Mesenchymal stem cell (in vitro differentiated cells and primary cell): Measurements from ENCODE around the gene BTN2A1. TPM values are rescaled to one million over a fixed set of nuclear protein-coding genes. Genes with fewer than 3 reads are reported as not detected.

Experiments
- DNase-seq: peaks from one replicate; pipeline ENCODE4 v3.0.0-alpha.2; 2013
- H2AFZ ChIP-seq: one replicate; pipeline ENCODE4 v1.6.1; 2013; ENCODE audit warnings: low read depth, mild to moderate bottlenecking, control low read depth, inconsistent platforms, low read length, moderate library complexity
- H2AK5ac ChIP-seq: 2 replicates; pipeline ENCODE4 v1.6.1; 2013; ENCODE audit warnings: low read length, moderate library complexity, mild to moderate bottlenecking, inconsistent platforms; ENCODE audit not compliant: severe bottlenecking
- H2BK120ac ChIP-seq: one replicate; pipeline ENCODE4 v1.6.1; 2013; ENCODE audit warnings: low read depth, mild to moderate bottlenecking, inconsistent platforms, low read length, moderate library complexity
- H2BK12ac ChIP-seq, 2 experiments: one replicate each; pipeline ENCODE4 v1.6.1; 2013; ENCODE audit warnings: inconsistent platforms in 2 of 2, low read length in 2 of 2, mild to moderate bottlenecking in 2 of 2, moderate library complexity in 2 of 2, control low read depth in 1 of 2
- H2BK15ac ChIP-seq: one replicate; pipeline ENCODE4 v1.6.1; 2013; ENCODE audit warnings: mild to moderate bottlenecking, low read depth, inconsistent platforms; ENCODE audit not compliant: poor library complexity, severe bottlenecking
- H2BK5ac ChIP-seq: 2 replicates; pipeline ENCODE4 v1.6.1; 2013; ENCODE audit warnings: low read depth, mild to moderate bottlenecking, low read length, control low read depth, inconsistent platforms; ENCODE audit not compliant: poor library complexity, severe bottlenecking
- H3K14ac ChIP-seq, 2 experiments: one replicate each; pipeline ENCODE4 v1.6.1; 2013; ENCODE audit warnings: inconsistent platforms in 2 of 2, low read length in 2 of 2, control low read depth in 1 of 2, mild to moderate bottlenecking in 1 of 2, moderate library complexity in 1 of 2
- H3K18ac ChIP-seq, 2 experiments: one replicate each; pipeline ENCODE4 v1.6.1; 2013; ENCODE audit warnings: inconsistent platforms in 2 of 2, low read length in 2 of 2, control low read depth in 1 of 2, low read depth in 1 of 2, mild to moderate bottlenecking in 1 of 2
- H3K23ac ChIP-seq, 2 experiments: one replicate each; pipeline ENCODE4 v1.6.1; 2013; ENCODE audit warnings: inconsistent platforms in 2 of 2, low read length in 2 of 2, mild to moderate bottlenecking in 2 of 2, moderate library complexity in 2 of 2, control low read depth in 1 of 2
- H3K27ac ChIP-seq: 2 replicates; pipeline ENCODE4 v1.5.1; 2013; ENCODE audit warnings: mild to moderate bottlenecking, moderate library complexity, low read length, control low read depth, inconsistent platforms; ENCODE audit not compliant: poor library complexity, severe bottlenecking
- H3K27me3 ChIP-seq, 2 experiments: 2 replicates each; pipeline versions ENCODE4 v1.6.1 to v1.7.0; 2013; ENCODE audit warnings: low read length in 2 of 2, mild to moderate bottlenecking in 2 of 2, moderate library complexity in 2 of 2, control low read depth in 1 of 2, inconsistent platforms in 1 of 2; ENCODE audit not compliant: control insufficient read depth in 1 of 2, insufficient read depth in 1 of 2
- H3K36me3 ChIP-seq, 2 experiments: 2 replicates each; pipeline versions ENCODE4 v1.6.1 to v1.7.0; 2013; ENCODE audit warnings: low read length in 2 of 2, control low read depth in 1 of 2, inconsistent platforms in 1 of 2, low read depth in 1 of 2, mild to moderate bottlenecking in 1 of 2; ENCODE audit not compliant: insufficient read depth in 2 of 2, control insufficient read depth in 1 of 2
- H3K4ac ChIP-seq, 2 experiments: one replicate each; pipeline ENCODE4 v1.6.1; 2013; ENCODE audit warnings: inconsistent platforms in 2 of 2, low read length in 2 of 2, mild to moderate bottlenecking in 2 of 2, moderate library complexity in 2 of 2, control low read depth in 1 of 2, low read depth in 1 of 2
- H3K4me1 ChIP-seq: 2 replicates; pipeline ENCODE4 v1.6.1; 2013; ENCODE audit warnings: low read depth, low read length, control low read depth; ENCODE audit not compliant: control insufficient read depth, insufficient read depth
- H3K4me2 ChIP-seq: 2 replicates; pipeline ENCODE4 v1.6.1; 2013; ENCODE audit warnings: low read length, mild to moderate bottlenecking, inconsistent platforms; ENCODE audit not compliant: poor library complexity, severe bottlenecking
- H3K4me3 ChIP-seq, 2 experiments: 2 replicates each; pipeline versions ENCODE4 v1.5.1 to v1.7.0; 2013; ENCODE audit warnings: low read length in 2 of 2, mild to moderate bottlenecking in 2 of 2, control low read depth in 1 of 2, low read depth in 1 of 2; ENCODE audit not compliant: insufficient read depth in 1 of 2
- H3K79me1 ChIP-seq: replicated peaks from 2 replicates; pipeline ENCODE4 v1.6.1; 2013; ENCODE audit warnings: mild to moderate bottlenecking, control low read depth, low read length, inconsistent platforms; ENCODE audit not compliant: poor library complexity, severe bottlenecking
- H3K9ac ChIP-seq: 2 replicates; pipeline ENCODE4 v1.7.0; 2013; ENCODE audit warnings: mild to moderate bottlenecking, low read length, moderate library complexity
- H3K9me3 ChIP-seq: 2 replicates; pipeline ENCODE4 v1.7.0; 2013; ENCODE audit warnings: mild to moderate bottlenecking, low read length; ENCODE audit not compliant: control insufficient read depth
- H4K8ac ChIP-seq: one replicate; pipeline ENCODE4 v1.6.1; 2013; ENCODE audit warnings: inconsistent platforms, mild to moderate bottlenecking, low read length, moderate library complexity
- H4K91ac ChIP-seq: one replicate; pipeline ENCODE4 v1.6.1; 2013; ENCODE audit warnings: mild to moderate bottlenecking, low read length, inconsistent platforms
- WGBS: methylation state at CpG from one replicate; pipeline ENCODE4 v1.1.7; 2013; ENCODE audit warnings: mixed read lengths; 5-methylcytosine and 5-hydroxymethylcytosine counted together
- polyA plus RNA-seq, 2 experiments: library from polyadenylated mRNA; stranded (reverse); fragments of 200-250 nt; gene quantifications; one replicate each; pipeline ENCODE4 v1.2.3, GENCODE V29; 2013

Gene BTN2A1
- 25.5 TPM for polyA plus RNA-seq (2013, experiment 1 of 2)
- 25.8 TPM for polyA plus RNA-seq (2013, experiment 2 of 2)

GRCh38 chr6:26457806-26458688, at the start of gene BTN2A1:
Gene BTN2A1 (plus strand): TSS chr6:26457955. CDS start chr6:26458637, 682 bp downstream.
- H2BK15ac ChIP-seq, result peak within 1 kb of the TSS; percentile 94
- peak within 1 kb of the TSS in 1 of 2 experiments; percentile 50 for H2BK12ac ChIP-seq
- peak within 1 kb of the TSS; percentile 79 for H2AFZ ChIP-seq
- H2BK120ac ChIP-seq, result peak within 1 kb of the TSS; percentile 97
- H3K14ac ChIP-seq, result peak within 1 kb of the TSS in 1 of 2 experiments; percentile 98
- H2AK5ac ChIP-seq, result peak within 1 kb of the TSS; percentile 27
- H4K8ac ChIP-seq, result peak within 1 kb of the TSS; percentile 98
- peak within 1 kb of the TSS; percentile 85 to 91 for H3K4me3 ChIP-seq
- H3K27me3 ChIP-seq, result no peaks in the 10 kb centered on the region
- H3K4me2 ChIP-seq, result peak within 1 kb of the TSS; percentile 62
- peak within 1 kb of the TSS; percentile 84 to 99 for H3K18ac ChIP-seq
- peaks cover 12 to 34% of the 10 kb centered on the region in 2 experiments for H3K36me3 ChIP-seq
- H3K23ac ChIP-seq, result peak within 1 kb of the TSS; percentile 29 to 64
- peak within 1 kb of the TSS; percentile 81 for H2BK5ac ChIP-seq
- peak within 1 kb of the TSS; percentile 88 for H4K91ac ChIP-seq
- DNase-seq, result peak; percentile 96
- peaks cover 17% of the 10 kb centered on the region for H3K4me1 ChIP-seq
- peak within 1 kb of the TSS; percentile 94 for H3K27ac ChIP-seq
- H3K4ac ChIP-seq, result peak within 1 kb of the TSS; percentile 79 to 92
- peaks cover 8% of the 10 kb centered on the region for H3K79me1 ChIP-seq
- H3K9ac ChIP-seq, result peak within 1 kb of the TSS; percentile 94
- H3K9me3 ChIP-seq, result no peaks in the 10 kb centered on the region
- WGBS, result under 1% methylated on average over 26 of the region's 31 CpGs

- Histone ChIP-seq H4K91ac (no peak overlapping the region), H2BK12ac (no peak overlapping the region), H2AFZ (no peak overlapping the region), H4K8ac (peak overlapping the region; percentile 47), H3K4me3 (no peak overlapping the region), H3K18ac (no peak overlapping the region), H3K79me1 (peaks cover 2% of the 10 kb centered on the region), H3K9ac (no peak overlapping the region), H2BK5ac (no peak overlapping the region), H2BK120ac (no peak overlapping the region), H2BK15ac (no peak overlapping the region), H3K4me2 (no peak overlapping the region), H3K27ac (no peak overlapping the region), H2AK5ac (no peak overlapping the region), H3K4me1 (peaks cover 10% of the 10 kb centered on the region), H3K9me3 (no peaks in the 10 kb centered on the region), H3K4ac (no peak overlapping the region), H3K14ac (no peak overlapping the region), H3K36me3 (peaks cover 16 to 54% of the 10 kb centered on the region in 2 experiments), H3K23ac (no peak overlapping the region), H3K27me3 (no peaks in the 10 kb centered on the region)
- 72% methylated on average over 8 of the region's 10 CpGs for WGBS
- DNase-seq, result no peak
Measured at GRCh38 chr6:26408828-26409730, 48.7 kb upstream of the BTN2A1 start.

DNA sequence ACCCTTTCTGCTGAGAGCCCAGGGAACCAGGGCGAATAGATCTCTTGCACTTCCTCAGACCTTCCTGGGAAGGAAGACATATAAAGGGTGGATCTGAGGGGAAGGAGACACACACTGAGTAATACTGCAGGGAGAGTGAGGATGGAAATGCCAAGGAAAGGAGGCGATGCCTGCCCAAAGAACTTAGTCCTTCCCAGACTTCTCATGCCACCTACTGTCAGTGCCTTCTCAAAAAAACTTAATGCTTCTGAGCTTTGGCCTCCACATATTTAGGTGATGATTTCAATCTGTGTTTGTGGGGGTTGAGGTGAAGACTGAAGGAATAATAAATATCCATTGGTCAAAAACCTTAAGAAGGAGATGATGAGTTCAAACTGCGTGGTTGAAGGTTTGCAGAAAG, 46.0 kb upstream of the BTN2A1 start:
- Histone ChIP-seq H3K79me1 (no peaks in the 10 kb centered on the region), H4K91ac (no peak overlapping the region), H3K9me3 (no peaks in the 10 kb centered on the region), H3K4me2 (no peak overlapping the region), H2BK120ac (no peak overlapping the region), H3K4me3 (no peak overlapping the region), H3K36me3 (peaks cover 16 to 39% of the 10 kb centered on the region in 2 experiments), H3K14ac (no peak overlapping the region), H2BK12ac (no peak overlapping the region), H2AFZ (no peak overlapping the region), H3K27ac (no peak overlapping the region), H2BK5ac (no peak overlapping the region), H2AK5ac (no peak overlapping the region), H3K27me3 (no peaks in the 10 kb centered on the region), H3K23ac (no peak overlapping the region), H3K18ac (no peak overlapping the region), H3K4ac (no peak overlapping the region), H3K9ac (peak overlapping the region; percentile 23), H3K4me1 (peaks cover 10% of the 10 kb centered on the region), H4K8ac (no peak overlapping the region), H2BK15ac (no peak overlapping the region)
- 92% methylated on average over 3 of the region's 3 CpGs for WGBS
- no peak for DNase-seq
